WTC11 (cell line): ENCODE measurements around the gene LAMTOR2. TPM values are rescaled to one million over a fixed set of nuclear protein-coding genes. Genes with fewer than 3 reads are reported as not detected.

ENCODE experiments used
- ATAC-seq: fragments of 200-7000 bp; cut with Tn5 transposase; 2 replicates; pipeline ENCODE4 v1.10.0; 2021; ENCODE audit warnings: mild to moderate bottlenecking, moderate library complexity
- CTCF ChIA-PET: fragments of 300-600 bp; sonication (Branson Sonifier 250); formaldehyde crosslinking; loops from one replicate; lab custom pipeline; 2021; ENCODE audit warnings: antibody characterized with exemption; lab: Charles Lee
- POLR2A ChIA-PET: fragments of 350-600 bp; sonication (Branson Sonifier 250); formaldehyde crosslinking; loops from one replicate; lab custom pipeline; 2021; ENCODE audit warnings: antibody characterized with exemption; lab: Charles Lee
- DNase-seq: peaks from one replicate; pipeline ENCODE4 v3.0.0; 2021; ENCODE audit warnings: low spot score
- H3K27ac Mint-ChIP-seq: 2 replicates; pipeline ENCODE4 v1.8.0; 2021; ENCODE audit warnings: mixed read lengths
- H3K27me3 Mint-ChIP-seq: 2 replicates; pipeline ENCODE4 v1.8.0; 2021; ENCODE audit warnings: low read depth, mild to moderate bottlenecking, moderate library complexity, mixed read lengths
- H3K36me3 Mint-ChIP-seq: 2 replicates; pipeline ENCODE4 v1.8.0; 2021; ENCODE audit warnings: mixed read lengths
- H3K4me1 Mint-ChIP-seq: 2 replicates; pipeline ENCODE4 v1.8.0; 2022; ENCODE audit warnings: mixed read lengths
- H3K4me3 Mint-ChIP-seq: 2 replicates; pipeline ENCODE4 v1.8.0; 2021; ENCODE audit warnings: mild to moderate bottlenecking, moderate library complexity, mixed read lengths
- H3K9me3 Mint-ChIP-seq: 2 replicates; pipeline ENCODE4 v1.8.0; 2021; ENCODE audit warnings: mixed read lengths
- CREM ChIP-seq: sonication (generic); formaldehyde crosslinking; IDR thresholded peaks from 2 replicates; pipeline ENCODE4 v1.8.1; 2022; ENCODE audit warnings: mild to moderate bottlenecking, missing genetic modification reagents, moderate library complexity
- ELF4 ChIP-seq: sonication (generic); formaldehyde crosslinking; IDR thresholded peaks from 2 replicates; pipeline ENCODE4 v1.8.1; 2022; ENCODE audit warnings: low read depth, mild to moderate bottlenecking, moderate library complexity, missing genetic modification reagents
- FOXK1 ChIP-seq: sonication (generic); formaldehyde crosslinking; IDR thresholded peaks from 2 replicates; pipeline ENCODE4 v1.8.0; 2022; ENCODE audit warnings: mild to moderate bottlenecking, moderate library complexity, missing genetic modification reagents
- NR3C1 ChIP-seq: sonication (generic); formaldehyde crosslinking; conservative IDR thresholded peaks from 2 replicates; pipeline ENCODE4 v1.8.1; 2023; ENCODE audit warnings: low read depth, mild to moderate bottlenecking, missing genetic modification reagents
- TEAD1 ChIP-seq: sonication (generic); formaldehyde crosslinking; IDR thresholded peaks from 2 replicates; pipeline ENCODE4 v1.8.0; 2022; ENCODE audit warnings: mild to moderate bottlenecking, missing genetic modification reagents
- TEAD4 ChIP-seq: sonication (generic); formaldehyde crosslinking; IDR thresholded peaks from 2 replicates; pipeline ENCODE4 v1.8.0; 2022; ENCODE audit warnings: mild to moderate bottlenecking, missing genetic modification reagents
- ZNF219 ChIP-seq: sonication (generic); formaldehyde crosslinking; IDR thresholded peaks from 2 replicates; pipeline ENCODE4 v1.8.0; 2023; ENCODE audit warnings: missing genetic modification reagents, mild to moderate bottlenecking, borderline replicate concordance
- ZNF416 ChIP-seq: fragments of 250-450 bp; sonication (Bioruptor Pico); IDR thresholded peaks from 2 replicates; pipeline ENCODE4 v1.9.0; 2021; ENCODE audit warnings: mild to moderate bottlenecking, inconsistent platforms
- total RNA-seq: library from RNA; stranded (reverse); gene quantifications from 3 replicates; pipeline ENCODE4 v1.2.3, GENCODE V29; 2021
- TF ChIP-seq, protein P1 (sequence below): sonication (generic); formaldehyde crosslinking; IDR thresholded peaks from 2 replicates; pipeline ENCODE4 v1.8.1; 2022; ENCODE audit warnings: missing genetic modification reagents, borderline replicate concordance
- TF ChIP-seq, protein P2 (sequence below): sonication (generic); formaldehyde crosslinking; IDR thresholded peaks from 2 replicates; pipeline ENCODE4 v1.8.0; 2023; ENCODE audit warnings: missing genetic modification reagents
- TF ChIP-seq, protein P3 (sequence below): sonication (generic); formaldehyde crosslinking; IDR thresholded peaks from 2 replicates; pipeline ENCODE4 v1.8.1; 2022; ENCODE audit warnings: mild to moderate bottlenecking, missing genetic modification reagents, moderate library complexity, borderline replicate concordance
- TF ChIP-seq, protein P4 (sequence below): fragments of 250-450 bp; sonication (Bioruptor Pico); IDR thresholded peaks from 2 replicates; pipeline ENCODE4 v1.8.0; 2021; ENCODE audit warnings: mild to moderate bottlenecking
- TF ChIP-seq, protein P5 (sequence below): sonication (generic); formaldehyde crosslinking; IDR thresholded peaks from 2 replicates; pipeline ENCODE4 v1.8.1; 2023; ENCODE audit warnings: mild to moderate bottlenecking, missing genetic modification reagents, moderate library complexity
- TF ChIP-seq, protein P6 (sequence below): sonication (generic); formaldehyde crosslinking; conservative IDR thresholded peaks from 2 replicates; pipeline ENCODE4 v1.8.1; 2023; ENCODE audit warnings: mild to moderate bottlenecking, low read depth, missing genetic modification reagents, moderate library complexity
- TF ChIP-seq, protein P7 (sequence below): fragments of 250-450 bp; sonication (Bioruptor Pico); conservative IDR thresholded peaks from 2 replicates; pipeline ENCODE4 v1.9.0; 2021; ENCODE audit warnings: mild to moderate bottlenecking

The LAMTOR2 gene
- total RNA-seq, 1 experiment from 2014 or later, result 62.4 TPM

DNA sequence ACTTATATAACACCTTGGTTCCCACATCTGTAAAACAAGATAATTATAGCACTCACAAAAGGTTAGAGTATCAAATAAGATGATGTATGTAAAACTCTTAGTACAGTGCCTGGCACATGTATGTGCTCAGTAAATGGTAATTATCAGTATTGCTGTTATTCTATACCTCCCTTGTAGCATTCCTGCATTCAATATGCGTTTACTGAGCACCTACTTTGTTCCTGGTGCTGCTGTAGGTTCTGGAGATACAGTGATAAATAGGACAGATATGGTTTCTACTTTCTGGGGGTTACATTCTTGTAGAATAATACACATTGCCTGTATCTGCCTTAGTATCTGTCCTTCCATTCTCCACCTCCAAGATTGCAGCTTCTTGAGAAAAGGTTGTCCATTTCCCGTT lies 32.6 kb upstream of the LAMTOR2 start:
- ATAC-seq (no peak), DNase-seq (no peak)
- TF ChIP-seq, protein P1, sequence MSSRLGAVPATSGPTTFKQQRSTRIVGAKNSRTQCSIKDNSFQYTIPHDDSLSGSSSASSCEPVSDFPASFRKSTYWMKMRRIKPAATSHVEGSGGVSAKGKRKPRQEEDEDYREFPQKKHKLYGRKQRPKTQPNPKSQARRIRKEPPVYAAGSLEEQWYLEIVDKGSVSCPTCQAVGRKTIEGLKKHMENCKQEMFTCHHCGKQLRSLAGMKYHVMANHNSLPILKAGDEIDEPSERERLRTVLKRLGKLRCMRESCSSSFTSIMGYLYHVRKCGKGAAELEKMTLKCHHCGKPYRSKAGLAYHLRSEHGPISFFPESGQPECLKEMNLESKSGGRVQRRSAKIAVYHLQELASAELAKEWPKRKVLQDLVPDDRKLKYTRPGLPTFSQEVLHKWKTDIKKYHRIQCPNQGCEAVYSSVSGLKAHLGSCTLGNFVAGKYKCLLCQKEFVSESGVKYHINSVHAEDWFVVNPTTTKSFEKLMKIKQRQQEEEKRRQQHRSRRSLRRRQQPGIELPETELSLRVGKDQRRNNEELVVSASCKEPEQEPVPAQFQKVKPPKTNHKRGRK (CRISPR knock-in tag), result no peak
- TF ChIP-seq, protein P2, sequence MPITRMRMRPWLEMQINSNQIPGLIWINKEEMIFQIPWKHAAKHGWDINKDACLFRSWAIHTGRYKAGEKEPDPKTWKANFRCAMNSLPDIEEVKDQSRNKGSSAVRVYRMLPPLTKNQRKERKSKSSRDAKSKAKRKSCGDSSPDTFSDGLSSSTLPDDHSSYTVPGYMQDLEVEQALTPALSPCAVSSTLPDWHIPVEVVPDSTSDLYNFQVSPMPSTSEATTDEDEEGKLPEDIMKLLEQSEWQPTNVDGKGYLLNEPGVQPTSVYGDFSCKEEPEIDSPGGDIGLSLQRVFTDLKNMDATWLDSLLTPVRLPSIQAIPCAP (CRISPR knock-in tag), result no peak
- TF ChIP-seq FOXK1 (CRISPR knock-in tag) (no peak), CREM (CRISPR knock-in tag) (no peak), NR3C1 (CRISPR knock-in tag) (no peak), ZNF416 (no peak), ELF4 (CRISPR knock-in tag) (no peak), ZNF219 (no peak), TEAD1 (no peak), TEAD4 (no peak)
- TF ChIP-seq, protein P3, sequence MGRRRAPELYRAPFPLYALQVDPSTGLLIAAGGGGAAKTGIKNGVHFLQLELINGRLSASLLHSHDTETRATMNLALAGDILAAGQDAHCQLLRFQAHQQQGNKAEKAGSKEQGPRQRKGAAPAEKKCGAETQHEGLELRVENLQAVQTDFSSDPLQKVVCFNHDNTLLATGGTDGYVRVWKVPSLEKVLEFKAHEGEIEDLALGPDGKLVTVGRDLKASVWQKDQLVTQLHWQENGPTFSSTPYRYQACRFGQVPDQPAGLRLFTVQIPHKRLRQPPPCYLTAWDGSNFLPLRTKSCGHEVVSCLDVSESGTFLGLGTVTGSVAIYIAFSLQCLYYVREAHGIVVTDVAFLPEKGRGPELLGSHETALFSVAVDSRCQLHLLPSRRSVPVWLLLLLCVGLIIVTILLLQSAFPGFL, result no peak
- TF ChIP-seq, protein P4, sequence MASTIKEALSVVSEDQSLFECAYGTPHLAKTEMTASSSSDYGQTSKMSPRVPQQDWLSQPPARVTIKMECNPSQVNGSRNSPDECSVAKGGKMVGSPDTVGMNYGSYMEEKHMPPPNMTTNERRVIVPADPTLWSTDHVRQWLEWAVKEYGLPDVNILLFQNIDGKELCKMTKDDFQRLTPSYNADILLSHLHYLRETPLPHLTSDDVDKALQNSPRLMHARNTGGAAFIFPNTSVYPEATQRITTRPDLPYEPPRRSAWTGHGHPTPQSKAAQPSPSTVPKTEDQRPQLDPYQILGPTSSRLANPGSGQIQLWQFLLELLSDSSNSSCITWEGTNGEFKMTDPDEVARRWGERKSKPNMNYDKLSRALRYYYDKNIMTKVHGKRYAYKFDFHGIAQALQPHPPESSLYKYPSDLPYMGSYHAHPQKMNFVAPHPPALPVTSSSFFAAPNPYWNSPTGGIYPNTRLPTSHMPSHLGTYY (CRISPR knock-in tag), result no peak
- TF ChIP-seq, protein P5, sequence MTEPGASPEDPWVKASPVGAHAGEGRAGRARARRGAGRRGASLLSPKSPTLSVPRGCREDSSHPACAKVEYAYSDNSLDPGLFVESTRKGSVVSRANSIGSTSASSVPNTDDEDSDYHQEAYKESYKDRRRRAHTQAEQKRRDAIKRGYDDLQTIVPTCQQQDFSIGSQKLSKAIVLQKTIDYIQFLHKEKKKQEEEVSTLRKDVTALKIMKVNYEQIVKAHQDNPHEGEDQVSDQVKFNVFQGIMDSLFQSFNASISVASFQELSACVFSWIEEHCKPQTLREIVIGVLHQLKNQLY (CRISPR knock-in tag), result no peak
- TF ChIP-seq, protein P6, sequence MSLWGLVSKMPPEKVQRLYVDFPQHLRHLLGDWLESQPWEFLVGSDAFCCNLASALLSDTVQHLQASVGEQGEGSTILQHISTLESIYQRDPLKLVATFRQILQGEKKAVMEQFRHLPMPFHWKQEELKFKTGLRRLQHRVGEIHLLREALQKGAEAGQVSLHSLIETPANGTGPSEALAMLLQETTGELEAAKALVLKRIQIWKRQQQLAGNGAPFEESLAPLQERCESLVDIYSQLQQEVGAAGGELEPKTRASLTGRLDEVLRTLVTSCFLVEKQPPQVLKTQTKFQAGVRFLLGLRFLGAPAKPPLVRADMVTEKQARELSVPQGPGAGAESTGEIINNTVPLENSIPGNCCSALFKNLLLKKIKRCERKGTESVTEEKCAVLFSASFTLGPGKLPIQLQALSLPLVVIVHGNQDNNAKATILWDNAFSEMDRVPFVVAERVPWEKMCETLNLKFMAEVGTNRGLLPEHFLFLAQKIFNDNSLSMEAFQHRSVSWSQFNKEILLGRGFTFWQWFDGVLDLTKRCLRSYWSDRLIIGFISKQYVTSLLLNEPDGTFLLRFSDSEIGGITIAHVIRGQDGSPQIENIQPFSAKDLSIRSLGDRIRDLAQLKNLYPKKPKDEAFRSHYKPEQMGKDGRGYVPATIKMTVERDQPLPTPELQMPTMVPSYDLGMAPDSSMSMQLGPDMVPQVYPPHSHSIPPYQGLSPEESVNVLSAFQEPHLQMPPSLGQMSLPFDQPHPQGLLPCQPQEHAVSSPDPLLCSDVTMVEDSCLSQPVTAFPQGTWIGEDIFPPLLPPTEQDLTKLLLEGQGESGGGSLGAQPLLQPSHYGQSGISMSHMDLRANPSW (CRISPR knock-in tag), result no peak
- TF ChIP-seq, protein P7, sequence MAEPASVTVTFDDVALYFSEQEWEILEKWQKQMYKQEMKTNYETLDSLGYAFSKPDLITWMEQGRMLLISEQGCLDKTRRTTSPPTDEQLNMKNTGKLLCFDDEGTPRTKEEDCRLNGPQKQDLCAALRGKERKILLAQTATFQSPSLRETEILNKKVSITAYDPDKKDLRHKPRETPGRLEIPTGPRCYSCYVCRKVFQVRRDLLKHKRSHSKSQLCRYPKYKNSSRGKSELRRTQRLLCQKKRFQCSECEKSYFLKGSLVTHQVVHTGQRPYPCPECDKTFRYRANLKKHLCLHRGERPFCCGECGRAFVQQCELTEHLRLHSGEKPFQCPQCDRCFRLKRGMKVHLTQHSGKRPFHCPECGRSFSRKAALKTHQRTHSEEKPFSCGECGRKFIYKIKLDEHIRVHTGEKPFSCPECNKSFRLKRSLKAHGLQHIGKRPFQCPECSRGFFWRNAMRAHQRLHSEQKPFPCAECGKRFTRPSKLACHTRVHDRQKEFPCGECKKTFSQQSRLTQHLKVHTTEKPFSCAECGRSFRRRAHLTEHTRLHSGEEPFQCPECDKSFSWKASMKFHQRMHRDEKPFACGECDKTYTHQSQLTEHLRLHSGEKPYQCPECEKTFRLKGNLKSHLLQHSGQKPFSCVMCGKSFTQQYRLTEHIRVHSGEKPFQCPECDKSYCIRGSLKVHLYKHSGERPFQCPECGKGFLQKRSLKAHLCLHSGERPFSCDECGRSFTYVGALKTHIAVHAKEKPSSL, result no peak
- Mint-ChIP-seq H3K4me1 (peaks cover 14% of the 10 kb centered on the region), H3K27me3 (peaks cover 28% of the 10 kb centered on the region), H3K27ac (no peak overlapping the region), H3K4me3 (no peak overlapping the region), H3K36me3 (peaks cover 26% of the 10 kb centered on the region), H3K9me3 (no peaks in the 10 kb centered on the region)
- CTCF ChIA-PET, result interaction anchor here (2.0 kb wide), 1 partner anchor 45 kb away, joined by 5 read pairs; no protein-coding TSS in a partner anchor
- POLR2A ChIA-PET, result no interaction called here
